ENCODE data around the gene LMF1.
"Not testable (repeated sequence)": the region's sequence is repeated elsewhere in the genome, so short reads cannot be mapped to it uniquely, and the experiment has no call there.

LMF1 gene

DNA sequence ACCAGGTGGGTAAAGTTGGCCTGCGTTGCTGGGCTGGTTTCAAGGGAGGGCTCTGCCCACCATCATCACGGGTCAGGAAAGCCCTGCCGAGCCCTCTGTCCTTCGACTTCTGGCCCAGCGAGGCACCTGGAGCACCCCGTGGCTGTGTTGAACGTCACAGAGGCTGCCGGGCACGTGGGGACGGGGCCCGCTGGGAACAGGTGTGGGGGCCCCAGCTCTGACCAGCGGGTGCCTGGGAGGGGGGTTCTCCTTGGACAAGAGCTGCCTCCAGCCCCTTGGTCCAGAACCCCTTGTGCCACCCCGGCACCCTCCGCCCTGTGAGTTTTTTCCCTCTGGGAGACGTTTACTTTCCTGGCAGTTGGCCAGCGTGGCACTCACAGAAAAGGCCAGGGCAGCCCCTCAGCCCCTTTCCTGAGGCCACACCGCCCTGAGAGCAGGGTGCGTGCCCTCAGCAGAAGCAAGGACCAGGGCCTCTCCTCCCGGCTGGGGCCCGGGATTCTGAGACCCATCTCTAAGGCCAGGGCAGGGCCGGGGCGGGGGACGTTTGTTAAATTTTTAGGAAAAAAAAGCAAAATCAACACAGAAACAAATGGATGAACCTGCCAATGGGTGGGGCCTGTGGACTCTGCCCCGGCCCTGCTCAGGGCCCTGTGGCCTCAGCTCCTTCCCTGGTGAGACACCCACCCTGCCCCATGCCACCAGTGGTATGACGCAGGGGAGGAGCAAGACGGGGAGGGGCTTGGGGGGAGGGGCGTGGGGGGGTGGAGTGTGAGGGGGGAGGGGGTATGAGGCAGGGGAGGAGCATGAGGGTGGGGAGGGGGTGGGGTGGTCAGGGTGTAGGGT lies 139.0 kb downstream of the LMF1 start:
- no peak for DNase-seq (ENCODE audit: low read depth in 2 of 2)

DNA sequence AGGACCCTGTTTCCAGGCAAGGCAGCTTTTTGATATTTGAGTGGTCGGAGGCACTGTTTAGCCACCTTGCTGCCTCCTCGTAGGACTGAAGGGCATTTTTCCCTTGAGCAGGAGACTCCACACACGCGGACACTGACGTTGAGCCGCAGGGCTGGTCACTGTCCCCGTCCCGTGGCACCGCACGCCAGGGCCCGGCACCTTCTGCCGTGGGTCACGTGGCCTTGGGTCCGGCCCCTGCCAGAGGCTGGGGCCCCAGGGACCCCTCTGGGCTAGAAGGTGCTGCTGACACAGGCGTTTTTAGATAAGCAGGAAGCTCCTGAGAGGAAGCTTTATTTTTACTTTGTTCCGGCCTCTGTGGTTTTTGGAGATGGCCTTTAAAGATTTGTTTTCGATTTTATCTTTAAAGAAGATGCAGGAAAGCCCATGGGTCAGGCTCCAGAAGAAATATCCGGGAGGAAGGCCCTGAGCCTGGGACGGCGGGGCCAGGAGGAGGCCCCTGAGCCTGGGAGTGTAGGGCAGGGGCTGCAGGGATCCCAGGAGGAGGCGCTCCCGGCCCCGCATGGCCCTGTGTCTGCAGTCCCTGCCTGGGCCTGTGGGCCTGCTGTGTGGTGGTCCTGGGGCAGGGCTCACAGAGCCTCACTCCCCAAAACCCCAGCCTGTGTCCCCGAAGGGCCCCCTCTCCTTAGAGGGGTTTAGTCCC lies 139.8 kb downstream of the LMF1 start:
- no peak for DNase-seq (ENCODE audit: low read depth in 2 of 2)

DNA sequence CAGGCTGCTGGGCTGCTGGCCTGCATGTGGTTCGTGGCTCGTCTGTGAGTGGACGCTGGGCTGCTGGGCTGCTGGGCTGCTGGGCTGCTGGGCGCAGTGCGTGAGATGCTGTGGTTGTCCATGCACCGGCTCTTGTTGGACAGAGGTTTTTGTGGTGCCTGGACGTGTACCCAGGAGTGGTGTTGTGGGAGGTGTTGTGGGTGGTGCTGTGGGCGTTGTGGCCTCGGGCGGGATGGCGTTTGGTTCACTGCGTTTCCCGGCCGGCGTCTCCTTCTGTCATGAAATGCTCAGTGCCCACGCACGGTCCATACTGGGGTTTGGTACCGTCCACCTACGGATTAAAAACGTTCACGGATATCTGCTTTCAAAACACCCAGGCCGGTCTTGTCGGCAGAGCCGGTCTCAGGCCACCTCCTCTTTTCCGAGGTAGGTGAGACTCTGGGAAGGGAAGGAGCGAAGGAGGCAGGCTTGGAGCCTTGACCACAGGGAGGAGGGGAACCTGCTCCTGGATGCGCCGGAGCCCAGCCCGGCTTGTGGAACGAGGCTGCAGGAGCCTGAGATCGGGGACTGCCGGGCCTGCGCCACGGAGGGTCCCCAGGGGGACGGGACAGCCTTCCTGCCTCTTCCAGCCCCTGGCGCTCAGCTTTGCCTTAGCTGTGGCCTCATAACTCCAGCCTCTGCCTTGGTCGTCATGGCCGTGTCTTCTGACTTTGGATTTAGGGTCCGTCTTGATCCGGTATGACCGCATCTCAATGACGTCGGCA lies 140.5 kb downstream of the LMF1 start:
- no peak for DNase-seq (ENCODE audit: low read depth in 2 of 2)

DNA sequence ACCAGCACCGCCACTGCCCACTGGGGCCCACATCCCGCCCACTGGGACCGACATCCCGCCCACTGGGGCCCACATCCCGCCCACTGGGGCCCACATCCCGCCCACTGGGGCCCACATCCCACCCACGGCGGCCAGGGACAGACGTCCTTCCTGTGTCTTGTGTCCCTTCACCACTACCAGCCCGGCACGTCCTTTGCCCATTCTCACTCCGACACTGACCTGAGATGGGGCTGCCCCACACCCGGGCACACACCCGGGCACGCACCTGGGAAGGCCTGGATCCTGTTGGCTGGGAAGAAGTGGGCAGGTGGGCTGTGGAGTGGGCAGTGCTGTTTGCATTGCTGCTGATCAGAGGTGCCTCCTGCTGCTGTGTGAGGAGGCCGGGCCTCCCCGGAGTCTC lies 141.9 kb downstream of the LMF1 start:
- no peak for DNase-seq (ENCODE audit: low read depth in 2 of 2)

DNA sequence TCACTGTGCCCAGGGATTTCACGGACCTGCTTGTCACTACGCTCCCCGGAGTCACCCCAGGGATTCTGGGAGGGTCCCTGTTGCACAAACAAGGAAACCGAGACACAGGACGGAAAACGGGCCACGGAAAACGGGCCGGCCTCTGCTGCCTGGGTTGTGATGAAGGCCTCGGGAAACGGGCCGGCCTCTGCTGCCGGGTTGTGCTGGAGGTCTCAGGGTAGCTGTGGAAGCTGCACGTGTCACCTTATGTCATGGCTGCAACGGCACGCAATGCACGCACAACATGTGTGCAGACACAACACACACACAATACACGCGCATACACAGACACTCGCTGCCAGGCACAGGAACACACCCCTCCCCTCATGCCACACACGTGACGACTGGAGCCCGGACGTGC lies 143.3 kb downstream of the LMF1 start:
- DNase-seq (ENCODE audit: low read depth in 2 of 2), result no peak

DNA sequence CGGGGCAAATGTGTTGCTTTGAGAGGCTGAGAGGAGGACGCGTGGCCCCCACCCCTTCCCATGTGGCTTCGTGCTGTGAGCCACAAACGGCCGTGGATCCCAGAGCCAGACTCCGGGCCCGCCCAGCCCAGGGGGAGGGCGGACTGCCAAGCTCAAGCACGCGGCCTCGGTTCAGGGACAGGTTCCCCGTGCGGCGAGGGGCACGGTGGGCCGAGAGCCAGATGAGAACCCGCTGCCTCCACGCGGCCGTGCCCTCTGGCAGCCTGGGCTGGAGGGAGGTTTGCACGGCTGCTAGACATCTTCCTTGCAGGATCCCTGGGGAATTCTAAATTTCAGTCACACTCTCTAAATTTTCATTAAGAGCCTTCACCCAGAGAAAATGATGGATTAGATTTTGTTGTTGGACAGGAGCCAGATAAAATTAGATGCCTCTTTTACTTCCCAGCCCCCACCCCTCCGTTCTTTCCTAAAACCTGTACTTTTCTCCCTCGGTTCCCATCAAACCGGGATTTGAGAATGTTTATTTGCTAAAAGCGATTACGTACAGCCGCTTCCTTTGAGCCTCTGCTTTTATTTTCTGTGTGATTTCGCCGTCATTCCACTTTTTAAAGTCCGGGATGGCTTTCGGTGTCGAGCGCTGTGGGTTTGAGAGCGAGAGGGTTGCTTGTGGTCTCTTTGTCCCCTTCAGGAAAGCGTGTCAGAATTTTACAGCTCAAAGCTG lies 145.3 kb downstream of the LMF1 start:
- DNase-seq (ENCODE audit: low read depth in 2 of 2), result no peak

DNA sequence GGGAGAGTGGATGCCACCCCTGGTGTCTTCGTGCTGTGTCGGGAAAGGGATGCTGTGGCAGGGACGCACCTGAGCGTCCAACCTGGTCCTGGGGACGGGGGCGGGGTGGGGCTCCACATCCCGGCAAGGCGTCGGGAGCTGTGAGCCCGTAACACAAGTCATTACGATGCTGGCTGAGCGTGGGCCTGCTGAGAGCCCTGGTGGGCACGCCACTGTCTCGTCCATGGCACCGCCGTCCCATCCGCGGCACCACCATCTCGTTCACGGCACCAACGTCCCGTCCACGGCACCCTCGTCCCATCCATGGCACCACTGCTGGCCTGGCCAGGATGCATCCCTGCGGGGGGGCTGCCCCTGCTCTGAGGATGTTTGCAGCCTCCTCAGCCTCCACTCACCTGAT lies 146.2 kb downstream of the LMF1 start:
- no peak for DNase-seq (ENCODE audit: low read depth in 2 of 2)

DNA sequence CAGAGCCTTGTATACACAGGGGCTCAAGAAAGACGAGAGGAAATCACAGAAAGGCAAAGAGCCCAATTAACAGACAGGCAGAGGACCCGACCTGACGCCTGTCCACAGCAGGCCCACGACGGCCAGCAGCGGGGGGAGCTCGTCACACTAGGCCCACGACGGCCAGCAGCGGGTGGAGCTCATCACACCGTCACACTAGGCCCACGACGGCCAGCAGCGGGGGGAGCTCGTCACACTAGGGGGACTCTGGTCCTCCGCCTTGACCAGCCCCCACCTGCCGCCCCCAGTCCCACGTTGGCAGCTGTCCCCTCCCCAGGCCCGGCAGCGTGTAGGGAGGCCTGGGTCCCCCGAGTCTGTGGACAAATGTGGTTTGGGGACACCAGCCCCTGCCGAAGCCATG lies 146.6 kb downstream of the LMF1 start:
- no peak for DNase-seq (ENCODE audit: low read depth in 2 of 2)

DNA sequence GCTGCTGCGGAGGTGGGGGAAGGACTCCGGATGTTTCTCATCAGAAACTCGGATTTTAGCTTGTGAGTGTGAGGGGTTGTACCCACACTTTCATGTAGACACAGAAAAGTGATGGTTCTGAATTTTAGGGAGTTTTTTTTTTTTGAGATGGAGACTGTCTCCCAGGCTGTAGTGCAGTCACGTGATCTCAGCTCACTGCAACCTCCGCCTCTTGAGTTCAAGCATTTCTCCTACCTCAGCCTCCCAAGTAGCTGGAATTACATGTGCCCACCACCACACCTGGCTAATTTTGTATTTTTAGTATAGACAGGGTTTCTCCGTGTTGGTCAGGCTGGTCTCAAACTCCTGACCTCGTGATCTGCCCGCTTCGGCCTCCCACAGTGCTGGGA lies 147.9 kb downstream of the LMF1 start:
- no peak for DNase-seq (ENCODE audit: low read depth in 2 of 2)

DNA sequence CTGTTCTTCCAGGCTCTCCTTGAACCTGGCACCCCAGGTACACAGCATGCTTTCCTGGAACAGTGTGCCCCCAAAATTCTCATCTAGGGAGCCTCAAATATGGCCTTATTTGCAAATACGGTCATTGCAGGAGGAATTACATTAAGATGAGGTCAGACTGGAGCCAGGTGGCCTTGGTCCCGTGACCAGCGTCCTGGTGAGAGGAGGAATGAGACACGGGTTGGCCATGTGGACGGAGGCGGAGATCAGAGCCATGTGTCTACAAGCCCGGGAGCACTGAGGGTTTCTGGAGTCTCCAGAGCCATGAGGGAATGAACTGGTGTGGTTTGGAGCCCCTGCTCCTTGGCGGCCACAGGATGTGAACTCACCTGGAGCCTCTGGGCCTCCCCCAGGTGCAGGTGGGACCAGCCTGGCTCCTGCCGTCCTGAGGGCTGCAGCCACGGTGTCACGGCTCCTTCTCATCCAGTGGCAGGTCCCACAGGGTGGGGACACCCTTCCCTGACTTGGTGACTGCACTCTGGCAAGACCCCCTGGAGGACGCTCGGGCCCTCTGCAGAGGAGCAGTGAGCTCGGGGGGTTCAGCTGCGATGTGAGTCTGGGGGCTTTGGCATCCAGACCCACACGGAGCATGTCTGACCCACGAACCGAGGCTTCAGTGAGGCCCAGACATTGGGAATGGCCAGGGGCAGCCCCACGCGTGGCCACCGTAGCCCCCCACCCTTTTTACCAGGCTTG lies 148.4 kb downstream of the LMF1 start:
- DNase-seq (ENCODE audit: low read depth in 2 of 2), result no peak

DNA sequence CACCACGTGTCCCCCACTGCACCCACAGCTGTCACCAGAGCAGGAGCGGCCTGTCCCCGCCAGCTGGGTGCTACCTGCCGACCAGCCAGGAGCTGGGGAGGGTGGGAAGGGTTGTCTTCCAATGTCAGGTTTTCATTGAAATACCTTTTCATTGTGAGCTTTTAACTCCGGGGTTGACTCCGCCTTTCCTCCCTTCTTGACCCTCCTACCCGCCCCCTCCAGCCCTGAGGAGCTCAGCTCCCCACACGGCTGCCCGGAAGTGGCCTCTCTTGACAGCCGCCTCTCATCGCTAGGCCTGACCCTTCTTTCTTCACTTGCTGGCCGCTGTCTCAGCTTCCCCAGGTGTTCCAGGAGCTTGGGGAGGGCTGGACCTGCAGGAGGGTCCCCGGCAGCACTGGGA lies 149.0 kb downstream of the LMF1 start:
- no peak for DNase-seq (ENCODE audit: low read depth in 2 of 2)

DNA sequence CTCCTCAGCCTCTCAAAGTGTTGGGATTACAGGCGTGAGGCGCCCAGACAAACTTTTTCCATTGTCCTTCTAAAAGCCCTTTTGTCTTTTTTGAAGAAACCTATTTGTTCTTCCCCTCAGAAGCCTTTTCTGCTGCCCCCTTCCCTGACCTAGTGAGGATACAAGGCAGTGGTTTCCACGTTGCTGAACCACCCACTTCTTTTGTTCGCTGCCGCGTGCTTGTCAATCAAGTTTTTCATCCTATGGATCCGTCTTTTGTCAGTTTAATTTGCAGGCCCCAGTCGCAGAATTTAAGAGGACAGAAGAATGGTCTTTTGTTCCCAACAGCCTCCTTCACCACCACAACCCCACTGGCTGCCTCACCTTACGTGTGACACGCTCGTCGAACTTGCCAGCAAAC lies 150.0 kb downstream of the LMF1 start:
- no peak for DNase-seq (ENCODE audit: low read depth in 2 of 2)

DNA sequence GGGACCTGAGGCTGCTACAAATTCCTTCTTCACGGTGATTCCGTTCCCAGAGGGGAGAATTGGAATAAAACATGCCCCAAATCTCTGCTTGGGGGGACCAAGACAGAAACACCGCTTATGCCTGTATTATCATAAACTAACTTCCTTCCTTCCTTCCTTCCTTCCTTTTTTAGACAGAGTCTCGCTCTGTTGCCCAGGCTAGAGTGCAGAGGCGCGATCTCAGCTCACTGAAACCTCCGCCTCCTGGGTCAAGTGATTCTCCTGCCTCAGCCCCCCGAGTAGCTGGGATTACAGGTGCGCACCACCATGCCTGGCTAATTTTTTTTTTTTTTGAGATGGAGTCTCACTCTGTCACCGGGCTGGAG lies 150.8 kb downstream of the LMF1 start:
- DNase-seq (ENCODE audit: low read depth in 2 of 2), result not testable (repeated sequence)

DNA sequence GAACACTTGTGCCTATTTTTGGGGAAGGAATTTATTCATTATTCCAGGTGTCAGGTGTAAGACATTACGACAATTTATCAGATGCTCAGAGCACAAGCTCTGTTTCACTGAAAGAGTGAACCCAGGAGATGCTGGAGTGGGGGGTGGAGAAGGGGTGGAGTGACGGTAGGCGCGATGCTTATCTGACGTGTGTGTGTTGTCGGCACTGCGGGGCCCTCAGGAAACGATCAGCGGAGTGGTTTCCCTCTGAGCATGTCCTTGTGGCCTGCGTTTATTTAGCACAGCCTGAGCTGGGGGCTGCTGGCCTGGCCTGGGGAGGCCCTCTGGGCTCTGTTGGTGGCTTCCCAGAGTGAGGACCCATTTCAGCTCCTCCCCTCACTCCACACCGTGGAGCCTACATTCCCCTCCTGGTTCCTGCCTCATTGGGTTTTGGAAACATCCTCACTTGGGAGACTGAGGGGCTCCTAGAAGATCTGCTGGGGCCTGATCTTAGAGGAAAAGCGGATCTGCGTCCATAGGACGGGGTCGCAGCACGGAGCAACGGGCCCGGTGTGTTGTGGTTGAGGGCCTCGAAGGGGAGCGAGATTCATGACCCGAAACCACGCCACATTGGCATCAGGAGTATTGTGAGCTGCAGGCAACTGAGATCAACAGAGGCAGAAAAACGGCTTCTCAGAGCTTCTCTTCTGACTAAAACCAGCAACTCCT lies 151.3 kb downstream of the LMF1 start:
- no peak for DNase-seq (ENCODE audit: low read depth in 2 of 2)

DNA sequence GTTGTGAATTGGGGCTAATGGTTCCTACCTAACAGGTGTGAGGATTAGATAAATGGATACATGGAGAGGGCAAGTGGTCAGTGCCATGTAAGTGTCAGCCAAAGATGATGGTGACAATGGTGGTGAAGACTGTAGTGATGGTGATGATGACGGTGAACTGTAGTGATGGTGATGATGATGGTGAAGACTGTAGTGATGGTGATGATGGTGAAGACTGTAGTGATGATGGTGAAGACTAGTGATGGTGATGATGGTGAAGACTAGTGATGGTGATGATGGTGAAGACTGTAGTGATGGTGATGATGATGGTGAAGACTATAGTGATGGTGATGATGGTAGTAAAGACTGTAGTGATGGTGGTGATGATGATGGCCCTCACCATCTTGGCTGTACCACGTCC lies 152.2 kb downstream of the LMF1 start:
- no peak for DNase-seq (ENCODE audit: low read depth in 2 of 2)

DNA sequence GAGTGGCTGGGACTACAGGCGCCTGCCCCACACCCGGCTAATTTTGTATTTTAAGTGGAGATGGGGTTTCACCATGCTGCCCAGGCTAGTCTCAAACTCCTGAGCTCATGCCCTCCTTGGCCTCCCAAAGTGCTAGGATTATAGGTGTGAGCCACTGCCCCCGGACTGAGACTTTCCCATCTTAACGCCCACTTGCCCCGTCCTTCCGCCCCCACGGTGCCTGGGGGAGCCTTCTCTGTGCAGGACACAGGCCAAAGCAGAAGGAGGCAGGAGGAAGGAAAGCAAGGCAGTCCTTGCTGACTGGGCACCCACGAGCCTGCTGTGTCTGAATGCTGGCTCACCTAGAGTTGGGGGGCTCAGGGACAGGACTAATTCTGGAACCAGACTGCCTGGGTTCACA lies 152.7 kb downstream of the LMF1 start:
- DNase-seq (ENCODE audit: low read depth in 2 of 2), result no peak

DNA sequence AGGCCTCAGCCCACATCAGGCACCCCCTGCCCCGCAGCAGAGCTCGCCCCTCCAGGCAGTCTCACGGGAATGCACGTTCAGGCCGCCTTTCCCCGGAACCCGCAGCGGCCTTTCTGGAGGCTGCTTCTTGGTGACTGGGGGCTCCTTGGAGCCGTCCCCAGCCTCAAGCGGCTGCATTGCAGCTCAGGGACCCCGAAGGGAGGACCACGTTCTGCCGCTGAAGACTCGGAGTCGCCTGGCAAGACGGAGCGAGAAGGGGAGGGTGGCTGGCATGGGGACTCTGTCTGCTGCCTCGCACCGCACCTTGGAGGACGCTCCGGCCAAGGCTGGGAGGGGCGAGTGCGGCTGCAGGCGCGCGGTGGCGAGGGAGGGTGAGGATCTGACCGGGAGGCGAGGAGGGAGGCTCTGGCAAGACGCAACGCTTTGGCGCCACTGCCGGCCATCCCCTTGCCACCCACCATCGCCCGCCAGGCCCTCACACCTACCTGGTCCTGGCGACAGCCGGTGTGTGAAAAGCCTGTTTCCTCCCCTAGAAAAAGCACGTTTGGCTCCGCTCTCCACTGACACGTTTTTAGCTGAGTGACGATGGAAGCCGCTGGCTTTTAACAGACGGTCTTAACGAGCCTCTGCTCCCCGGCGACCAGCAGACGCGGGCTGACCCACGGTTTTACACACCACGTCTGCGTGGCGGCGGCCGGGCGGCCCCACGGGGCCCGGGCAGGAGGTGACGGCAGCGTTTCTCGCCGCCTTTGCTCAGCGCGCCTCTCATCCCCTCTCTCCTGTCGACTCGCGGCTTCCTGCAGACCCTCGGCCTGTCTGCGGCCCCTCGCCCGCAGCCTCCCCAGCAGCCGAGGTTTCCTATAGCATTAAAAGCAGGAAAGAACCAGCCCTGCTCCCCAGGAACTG lies 153.5 kb downstream of the LMF1 start:
- DNase-seq (ENCODE audit: low read depth in 2 of 2), result no peak

DNA sequence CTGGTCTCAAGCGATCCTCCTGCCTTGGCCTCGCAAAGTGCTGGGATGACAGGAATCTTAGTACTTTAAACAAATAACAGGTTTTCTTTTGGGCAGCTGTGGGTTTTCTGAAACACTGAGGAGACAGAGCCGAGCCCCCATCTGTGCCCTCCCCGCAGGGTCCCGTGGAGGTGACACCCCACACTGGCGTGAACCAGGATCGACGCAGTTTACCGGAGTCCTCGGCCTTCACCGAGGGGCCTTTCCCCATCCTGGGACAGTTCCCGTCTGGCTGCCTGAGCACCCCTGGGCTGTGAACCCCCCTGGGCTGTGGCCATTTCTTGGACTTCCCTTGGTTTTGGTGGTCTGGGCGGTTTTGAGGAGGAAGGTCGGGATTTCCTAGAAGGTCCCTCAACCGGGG lies 154.9 kb downstream of the LMF1 start:
- no peak for DNase-seq (ENCODE audit: low read depth in 2 of 2)

DNA sequence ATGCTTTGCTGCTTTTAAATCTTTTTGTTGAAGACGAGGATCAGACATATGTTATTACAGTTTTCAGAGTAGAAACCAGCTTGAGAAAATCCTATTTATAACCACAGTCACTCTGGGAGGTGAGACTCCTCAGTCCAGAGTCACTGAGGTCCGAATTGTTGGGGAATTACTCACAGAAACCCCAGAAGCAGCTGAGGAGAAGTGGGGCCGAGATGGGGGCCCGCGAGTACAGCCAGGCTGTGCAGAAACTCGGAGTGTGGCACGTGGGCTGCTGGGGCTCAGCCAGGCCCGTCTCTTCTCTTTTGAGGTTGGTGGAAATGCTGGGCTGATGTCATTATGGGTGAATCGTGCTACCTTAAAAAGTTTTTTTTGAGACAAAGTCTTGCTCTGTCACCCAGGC lies 155.8 kb downstream of the LMF1 start:
- no peak for DNase-seq (ENCODE audit: low read depth in 2 of 2)

DNA sequence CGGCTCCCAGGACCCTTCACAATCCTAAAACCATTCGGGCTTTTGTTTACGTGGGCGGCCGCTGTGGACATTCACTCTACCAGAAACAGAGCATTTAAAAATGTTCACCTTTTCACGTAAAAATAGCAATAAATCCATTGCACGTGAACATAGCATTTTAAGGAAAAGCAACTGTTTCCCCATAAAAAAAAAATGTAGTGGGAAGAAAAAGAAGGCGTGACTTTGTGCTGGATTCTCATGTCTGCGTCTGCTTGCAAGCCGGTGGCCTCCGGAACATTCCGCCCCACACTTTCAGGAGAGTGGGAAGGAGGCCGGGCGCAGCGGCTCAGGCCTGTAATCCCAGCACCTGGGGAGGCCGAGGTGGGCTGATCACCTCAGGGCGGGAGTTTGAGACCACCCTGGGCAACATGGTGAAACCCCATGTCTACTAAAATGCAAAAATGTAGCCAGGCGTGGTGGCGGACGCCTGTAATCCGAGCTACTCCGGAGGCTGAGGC lies 156.8 kb downstream of the LMF1 start:
- no peak for DNase-seq (ENCODE audit: low read depth in 2 of 2)

All from stimulated activated CD4-positive, alpha-beta T cell treated with anti-CD3 and anti-CD28 coated beads, Interleukin-1b, Interleukin-23, amount 100 ng/mL, for 4 hours (primary cell).